RWPE1 (cell line): Measurements from ENCODE around the gene C18orf32.
A peak's percentile ranks its signal among the peaks of the same experiment; 100 is the strongest.

Source experiments
- CTCF ChIA-PET: fragments of 350-600 bp; sonication (Branson Sonifier 250); formaldehyde crosslinking; extraction: SDS; loops from one replicate; lab custom pipeline; 2021; lab: Yijun Ruan, JAX
- POLR2A ChIA-PET: fragments of 400-600 bp; formaldehyde crosslinking; extraction: SDS; loops from one replicate; lab custom pipeline; 2020; ENCODE audit warnings: antibody characterized with exemption; ENCODE audit not compliant: low non-redundant PET; lab: Yijun Ruan, JAX
- DNase-seq: peaks from one replicate; pipeline ENCODE4 v3.0.0; 2012; ENCODE audit warnings: low spot score
- H3K27ac ChIP-seq: fragments of 450-650 bp; 2 replicates; pipeline ENCODE4 v1.5.1; 2017
- TF ChIP-seq, protein P1 (sequence below): fragments of 450-650 bp; conservative IDR thresholded peaks from 2 replicates; pipeline ENCODE4 v1.5.1; 2017; ENCODE audit warnings: low read depth, mild to moderate bottlenecking

C18orf32 gene

GRCh38 chr18:49491857-49492693 lies 5.0 kb upstream of the C18orf32 start, which contains the start of gene RPL17:
Gene RPL17, minus strand, starts transcription at chr18:49492465.
- ChIA-PET CTCF (no interaction called here), POLR2A (no interaction called here)
- peak within 1 kb of the TSS; percentile 91 for H3K27ac ChIP-seq
- DNase-seq, result peak; percentile 82
- TF ChIP-seq, protein P1, sequence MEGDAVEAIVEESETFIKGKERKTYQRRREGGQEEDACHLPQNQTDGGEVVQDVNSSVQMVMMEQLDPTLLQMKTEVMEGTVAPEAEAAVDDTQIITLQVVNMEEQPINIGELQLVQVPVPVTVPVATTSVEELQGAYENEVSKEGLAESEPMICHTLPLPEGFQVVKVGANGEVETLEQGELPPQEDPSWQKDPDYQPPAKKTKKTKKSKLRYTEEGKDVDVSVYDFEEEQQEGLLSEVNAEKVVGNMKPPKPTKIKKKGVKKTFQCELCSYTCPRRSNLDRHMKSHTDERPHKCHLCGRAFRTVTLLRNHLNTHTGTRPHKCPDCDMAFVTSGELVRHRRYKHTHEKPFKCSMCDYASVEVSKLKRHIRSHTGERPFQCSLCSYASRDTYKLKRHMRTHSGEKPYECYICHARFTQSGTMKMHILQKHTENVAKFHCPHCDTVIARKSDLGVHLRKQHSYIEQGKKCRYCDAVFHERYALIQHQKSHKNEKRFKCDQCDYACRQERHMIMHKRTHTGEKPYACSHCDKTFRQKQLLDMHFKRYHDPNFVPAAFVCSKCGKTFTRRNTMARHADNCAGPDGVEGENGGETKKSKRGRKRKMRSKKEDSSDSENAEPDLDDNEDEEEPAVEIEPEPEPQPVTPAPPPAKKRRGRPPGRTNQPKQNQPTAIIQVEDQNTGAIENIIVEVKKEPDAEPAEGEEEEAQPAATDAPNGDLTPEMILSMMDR, result no peak

GRCh38 chr18:49491534-49491856 lies 4.5 kb upstream of the C18orf32 start:
- TF ChIP-seq, protein P1, result no peak
- DNase-seq, result no peak
- ChIA-PET CTCF (interaction anchor here (0.6 kb wide), 1 partner anchor 449 kb away, joined by 5 read pairs; no protein-coding TSS in a partner anchor), POLR2A (no interaction called here)
- peak overlapping the region; percentile 91 for H3K27ac ChIP-seq

DNA sequence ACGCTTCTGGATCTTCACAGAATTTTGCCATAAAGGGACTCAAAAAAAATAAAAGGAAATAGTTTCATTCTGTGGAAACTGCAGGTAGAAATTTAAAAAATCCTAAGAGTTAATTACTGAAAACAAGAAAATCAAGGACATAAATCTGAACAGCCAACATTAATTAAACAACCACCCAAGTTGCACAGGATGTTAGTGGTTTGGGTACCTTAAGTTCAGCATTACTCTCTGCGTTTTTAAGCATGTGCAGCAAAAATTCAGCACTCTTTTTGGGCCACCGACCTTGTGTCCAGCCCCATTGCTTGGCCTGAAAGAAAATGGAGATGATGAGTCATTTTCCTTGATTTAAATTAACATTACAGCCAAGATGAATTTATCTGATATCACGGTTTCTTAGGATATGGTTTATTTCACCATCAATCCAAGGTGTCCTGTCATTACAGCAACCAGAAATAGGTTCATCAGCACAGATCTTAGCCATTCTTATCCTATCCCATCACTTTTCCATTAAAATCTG lies 3.3 kb upstream of the C18orf32 start:
- POLR2A ChIA-PET, result no interaction called here
- no peak for DNase-seq
- H3K27ac ChIP-seq, result no peak overlapping the region
- CTCF ChIA-PET, result no interaction called here
- TF ChIP-seq, protein P1, result no peak

- peak overlapping the region; percentile 94 for H3K27ac ChIP-seq
- TF ChIP-seq, protein P1, result no peak
- DNase-seq, result no peak
- ChIA-PET POLR2A (interaction anchor here (0.6 kb wide), 1 partner anchor 9 kb away, joined by 3 read pairs; no protein-coding TSS in a partner anchor), CTCF (no interaction called here)
Measured at GRCh38 chr18:49487711-49488310, 777 bp upstream of the C18orf32 start.

DNA sequence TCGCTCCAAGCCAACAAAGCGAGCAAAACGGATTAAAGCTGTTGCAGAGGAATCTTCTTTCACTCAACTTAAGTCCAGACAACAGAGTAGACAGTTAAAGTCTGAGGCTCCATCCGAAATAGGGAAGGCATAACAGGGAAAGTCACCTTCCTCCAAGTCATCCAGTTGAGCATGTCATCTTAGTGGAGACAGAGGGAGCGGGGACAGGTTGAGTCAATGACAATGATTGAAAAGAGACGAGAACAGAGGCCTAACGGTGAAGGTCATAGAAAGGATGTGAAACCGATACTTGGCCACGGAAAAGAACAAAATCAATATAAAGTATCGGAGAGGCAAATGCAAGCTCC lies 455 bp downstream of the C18orf32 start:
- ChIA-PET CTCF (no interaction called here), POLR2A (interaction anchor here (0.5 kb wide), 1 partner anchor 26 kb away, joined by 7 read pairs; the partner anchor contains the start of gene DYM)

GRCh38 chr18:49486134-49486533 lies 900 bp downstream of the C18orf32 start:
- DNase-seq, result no peak
- no peak overlapping the region for H3K27ac ChIP-seq
- TF ChIP-seq, protein P1, result no peak
- POLR2A ChIA-PET, result interaction anchor here (0.5 kb wide), 1 partner anchor 25 kb away, joined by 7 read pairs; the partner anchor contains the start of gene DYM
- CTCF ChIA-PET, result no interaction called here

More for the DNA sequence above, 455 bp downstream of the C18orf32 start:
- TF ChIP-seq, protein P1, result no peak
- H3K27ac ChIP-seq, result peak overlapping the region; percentile 94
- no peak for DNase-seq
